ENCODE measurements around the gene FNDC3B.

The FNDC3B gene

DNA sequence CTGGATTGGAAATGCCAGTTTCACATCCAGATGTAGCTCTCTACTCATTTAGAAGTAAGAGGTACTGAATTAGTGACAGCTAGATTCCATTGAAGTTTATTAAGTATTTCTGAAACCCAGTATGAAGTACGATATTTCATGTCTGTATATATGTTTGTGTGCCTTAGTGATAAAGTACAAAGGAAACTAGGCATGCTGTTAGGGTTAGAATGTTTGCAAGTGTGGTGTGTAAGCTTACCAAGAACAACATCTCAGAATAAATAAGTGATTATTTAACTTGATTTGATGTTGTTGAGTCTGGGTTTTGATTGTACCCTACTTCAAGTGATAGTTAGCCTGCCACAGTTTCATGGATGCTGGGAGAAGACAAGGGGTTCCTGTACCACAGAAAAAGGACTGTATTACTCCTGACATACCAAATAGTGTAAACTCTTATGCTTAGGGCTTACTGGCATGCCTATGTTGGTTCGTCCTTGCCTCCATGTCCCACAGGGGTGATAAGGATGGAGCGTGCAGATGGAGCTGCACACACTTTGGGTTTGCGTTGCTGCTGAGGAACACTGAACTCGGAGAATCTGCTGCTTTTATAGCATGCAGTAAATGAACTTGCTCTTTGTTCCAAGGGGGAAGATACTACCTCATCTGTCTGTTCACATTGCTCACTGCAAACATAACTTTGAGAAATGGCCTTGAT is 43.6 kb downstream of the FNDC3B start:
- Histone ChIP-seq H2AFZ (ENCODE audit: low read length) (no peak overlapping the region), H3K79me2 (ENCODE audit: low read length) (peaks cover 99% of the 10 kb centered on the region), H3K4me1 (ENCODE audit: low read length) (peaks cover 53% of the 10 kb centered on the region), H3K4me2 (ENCODE audit: low read depth, low read length) (no peak overlapping the region), H4K20me1 (ENCODE audit: insufficient read depth, low read length) (no peaks in the 10 kb centered on the region), H3K27ac (ENCODE audit: low read length) (peak overlapping the region; percentile 13; the same call in 1 of the 2 replicates), H3K36me3 (replicated peaks; ENCODE audit: insufficient read depth, low read length) (0 out of 2 replicates have a peak, but pooled peaks cover 3% of the 10 kb centered on the region), H3K27me3 (replicated peaks; ENCODE audit: insufficient read depth, low read length) (no peaks in the 10 kb centered on the region), H3K9me3 (replicated peaks; ENCODE audit: insufficient read depth, low read length) (no peaks in the 10 kb centered on the region), H3K9me2 (replicated peaks; ENCODE audit: insufficient read depth, low read length) (no peaks in the 10 kb centered on the region), H3K4me3 (ENCODE audit: low read length) (no peak overlapping the region), H3K9ac (ENCODE audit: low read length) (no peak overlapping the region), H3F3A (ENCODE audit: insufficient read depth, low read length) (peaks cover 41% of the 10 kb centered on the region)
- no peak for DNase-seq
- no peak for TF ChIP-seq EZH2phosphoT487 (IDR thresholded peaks at IDR 0.05; ENCODE audit: low read length)
- TF ChIP-seq, protein P1, sequence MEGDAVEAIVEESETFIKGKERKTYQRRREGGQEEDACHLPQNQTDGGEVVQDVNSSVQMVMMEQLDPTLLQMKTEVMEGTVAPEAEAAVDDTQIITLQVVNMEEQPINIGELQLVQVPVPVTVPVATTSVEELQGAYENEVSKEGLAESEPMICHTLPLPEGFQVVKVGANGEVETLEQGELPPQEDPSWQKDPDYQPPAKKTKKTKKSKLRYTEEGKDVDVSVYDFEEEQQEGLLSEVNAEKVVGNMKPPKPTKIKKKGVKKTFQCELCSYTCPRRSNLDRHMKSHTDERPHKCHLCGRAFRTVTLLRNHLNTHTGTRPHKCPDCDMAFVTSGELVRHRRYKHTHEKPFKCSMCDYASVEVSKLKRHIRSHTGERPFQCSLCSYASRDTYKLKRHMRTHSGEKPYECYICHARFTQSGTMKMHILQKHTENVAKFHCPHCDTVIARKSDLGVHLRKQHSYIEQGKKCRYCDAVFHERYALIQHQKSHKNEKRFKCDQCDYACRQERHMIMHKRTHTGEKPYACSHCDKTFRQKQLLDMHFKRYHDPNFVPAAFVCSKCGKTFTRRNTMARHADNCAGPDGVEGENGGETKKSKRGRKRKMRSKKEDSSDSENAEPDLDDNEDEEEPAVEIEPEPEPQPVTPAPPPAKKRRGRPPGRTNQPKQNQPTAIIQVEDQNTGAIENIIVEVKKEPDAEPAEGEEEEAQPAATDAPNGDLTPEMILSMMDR (IDR thresholded peaks at IDR 0.05; ENCODE audit: low read length), result no peak
- no peak for TF ChIP-seq EZH2 (optimal IDR thresholded peaks at IDR 0.05; ENCODE audit: low read depth, low read length)

DNA sequence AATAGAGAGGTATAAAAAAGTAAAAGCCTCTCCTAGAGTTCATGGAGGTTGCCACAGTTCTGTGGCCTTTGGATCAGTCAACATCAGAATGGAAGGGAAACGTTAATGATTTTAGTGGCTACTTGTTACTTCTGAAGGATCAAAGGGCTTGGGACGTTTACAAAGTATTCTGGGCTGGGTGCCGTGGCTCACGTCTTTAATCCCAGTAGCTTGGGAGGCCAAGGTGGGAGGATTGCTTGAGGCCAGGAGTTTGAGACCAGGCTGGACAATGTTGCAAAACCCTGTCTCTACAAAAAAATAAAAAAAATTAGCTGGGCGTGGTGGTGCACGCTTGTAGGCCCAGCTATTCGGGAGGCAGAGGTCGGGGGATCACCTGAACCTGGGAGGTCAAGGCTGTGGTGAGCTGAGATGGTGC is 44.6 kb downstream of the FNDC3B start:
- Histone ChIP-seq H3F3A (ENCODE audit: insufficient read depth, low read length) (peaks cover 47% of the 10 kb centered on the region), H3K27me3 (replicated peaks; ENCODE audit: insufficient read depth, low read length) (no peaks in the 10 kb centered on the region), H4K20me1 (ENCODE audit: insufficient read depth, low read length) (no peaks in the 10 kb centered on the region), H2AFZ (ENCODE audit: low read length) (no peak overlapping the region), H3K4me3 (ENCODE audit: low read length) (no peak overlapping the region), H3K9me3 (replicated peaks; ENCODE audit: insufficient read depth, low read length) (no peaks in the 10 kb centered on the region), H3K9me2 (replicated peaks; ENCODE audit: insufficient read depth, low read length) (no peaks in the 10 kb centered on the region), H3K4me1 (ENCODE audit: low read length) (peaks cover 61% of the 10 kb centered on the region), H3K4me2 (ENCODE audit: low read depth, low read length) (peak overlapping the region; percentile 73; the same call in 1 of the 2 replicates), H3K79me2 (ENCODE audit: low read length) (peaks cover 96% of the 10 kb centered on the region), H3K36me3 (replicated peaks; ENCODE audit: insufficient read depth, low read length) (no peaks in the 10 kb centered on the region), H3K9ac (ENCODE audit: low read length) (no peak overlapping the region), H3K27ac (ENCODE audit: low read length) (peak overlapping the region; percentile 90; the same call in 1 of the 2 replicates)
- no peak for TF ChIP-seq EZH2phosphoT487 (IDR thresholded peaks at IDR 0.05; ENCODE audit: low read length)
- DNase-seq, result no peak

DNA sequence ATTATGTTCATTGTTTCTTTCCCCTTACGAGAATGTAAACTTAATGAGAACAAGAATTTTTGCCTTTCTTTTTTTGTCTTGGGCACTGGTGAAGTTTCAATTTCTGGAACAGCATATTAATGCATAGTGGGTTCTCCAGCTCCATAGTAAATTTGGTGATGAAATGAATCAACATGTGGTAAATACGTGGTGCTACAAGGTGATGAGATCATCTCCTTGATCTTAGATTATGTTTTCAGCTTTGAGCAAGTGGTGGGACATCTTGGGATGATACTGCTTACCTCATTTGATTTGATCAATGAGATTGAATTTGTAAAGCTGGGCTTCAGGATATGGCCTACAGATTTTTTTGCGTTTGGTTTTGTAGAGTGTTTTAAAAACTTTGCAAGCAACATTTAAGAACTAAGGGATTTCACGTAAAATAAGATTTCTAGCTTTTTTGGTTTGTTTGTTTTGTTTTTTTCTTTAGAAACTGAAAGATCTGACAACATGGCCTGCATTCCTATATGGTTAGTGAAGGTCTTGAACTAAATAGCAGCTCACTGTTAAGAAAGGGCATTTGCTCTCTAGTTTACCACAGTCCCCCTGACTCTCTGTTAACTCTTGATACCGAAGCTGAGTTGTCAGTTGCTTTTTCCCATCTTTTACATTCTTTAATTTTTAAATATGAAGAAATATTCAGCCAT is 45.6 kb downstream of the FNDC3B start:
- Histone ChIP-seq H3K4me1 (ENCODE audit: low read length) (peaks cover 71% of the 10 kb centered on the region), H3K27ac (ENCODE audit: low read length) (peak overlapping the region; percentile 90), H3K27me3 (replicated peaks; ENCODE audit: insufficient read depth, low read length) (no peaks in the 10 kb centered on the region)

More for the DNA sequence above, 45.6 kb downstream of the FNDC3B start:
- Histone ChIP-seq H3K4me3 (ENCODE audit: low read length) (peak overlapping the region; percentile 33), H3K36me3 (replicated peaks; ENCODE audit: insufficient read depth, low read length) (no peaks in the 10 kb centered on the region), H4K20me1 (ENCODE audit: insufficient read depth, low read length) (no peaks in the 10 kb centered on the region), H3F3A (ENCODE audit: insufficient read depth, low read length) (peaks cover 47% of the 10 kb centered on the region), H3K9me2 (replicated peaks; ENCODE audit: insufficient read depth, low read length) (no peaks in the 10 kb centered on the region), H3K79me2 (ENCODE audit: low read length) (peaks cover 96% of the 10 kb centered on the region), H3K9ac (ENCODE audit: low read length) (peak overlapping the region; percentile 33; the same call in 1 of the 2 replicates), H3K9me3 (replicated peaks; ENCODE audit: insufficient read depth, low read length) (no peaks in the 10 kb centered on the region), H3K4me2 (ENCODE audit: low read depth, low read length) (peak overlapping the region; percentile 73), H2AFZ (ENCODE audit: low read length) (no peak overlapping the region)
- TF ChIP-seq, protein P1 (IDR thresholded peaks at IDR 0.05; ENCODE audit: low read length), result no peak
- TF ChIP-seq EZH2 (optimal IDR thresholded peaks at IDR 0.05; ENCODE audit: low read depth, low read length), result no peak
- no peak for TF ChIP-seq EZH2phosphoT487 (IDR thresholded peaks at IDR 0.05; ENCODE audit: low read length)
- peak; percentile 52 for DNase-seq
